NK-92 (cell line): ENCODE data around the gene IL2.

Source experiments
- DNase-seq: peaks from one replicate; lab custom pipeline; 2025; ENCODE audit not compliant: unreplicated experiment; lab: John Stamatoyannopoulos, UW

The IL2 gene

GRCh38 chr4:122456231-122457116 lies at the start of gene IL2:
IL2 (minus strand) TSS chr4:122456725; CDS start chr4:122456440, 285 bp downstream.
- no peak for DNase-seq

GRCh38 chr4:122503214-122503613 lies 46.7 kb upstream of the IL2 start:
- DNase-seq = no peak

- no peak for DNase-seq
These were observed 44.5 kb upstream of the IL2 start for GRCh38 chr4:122500852-122501501.

GRCh38 chr4:122489061-122489460 lies 32.5 kb upstream of the IL2 start:
- DNase-seq = no peak

GRCh38 chr4:122483481-122483880 lies 27.0 kb upstream of the IL2 start:
- no peak for DNase-seq

- no peak for DNase-seq
These were observed 25.4 kb upstream of the IL2 start for GRCh38 chr4:122481766-122482405.

- no peak for DNase-seq
These were observed 24.3 kb upstream of the IL2 start for GRCh38 chr4:122480655-122481487.

- DNase-seq = no peak
These were observed 23.5 kb upstream of the IL2 start for GRCh38 chr4:122479935-122480416.

GRCh38 chr4:122476745-122477144 lies 20.2 kb upstream of the IL2 start:
- DNase-seq = no peak

GRCh38 chr4:122476126-122476525 lies 19.6 kb upstream of the IL2 start:
- DNase-seq = no peak

GRCh38 chr4:122475233-122475632 lies 18.7 kb upstream of the IL2 start:
- no peak for DNase-seq

GRCh38 chr4:122469457-122469856 lies 12.9 kb upstream of the IL2 start:
- no peak for DNase-seq

GRCh38 chr4:122458625-122459024 lies 2.1 kb upstream of the IL2 start:
- DNase-seq = no peak

- no peak for DNase-seq
These were observed 3.0 kb downstream of the IL2 start for GRCh38 chr4:122453384-122453995.

- DNase-seq = no peak
These were observed 5.7 kb downstream of the IL2 start for GRCh38 chr4:122450847-122451246.

- no peak for DNase-seq
These were observed 22.2 kb downstream of the IL2 start for GRCh38 chr4:122434285-122434684.

GRCh38 chr4:122431351-122431750 lies 25.2 kb downstream of the IL2 start:
- no peak for DNase-seq

- no peak for DNase-seq
These were observed 33.3 kb downstream of the IL2 start for GRCh38 chr4:122423246-122423645.

- DNase-seq = no peak
These were observed 44.0 kb downstream of the IL2 start for GRCh38 chr4:122412547-122412946.

GRCh38 chr4:122403861-122404260 lies 52.7 kb downstream of the IL2 start:
- no peak for DNase-seq
